K562 (cell line): Measurements from ENCODE around the gene ITGA7. TPM values are rescaled to one million over a fixed set of nuclear protein-coding genes. Genes with fewer than 3 reads are reported as not detected.

ENCODE experiments used
- ATAC-seq: fragments of 200-7000 bp; cut with Tn5 transposase; 3 replicates; pipeline ENCODE4 v1.9.1; 2020; ENCODE audit warnings: moderate library complexity
- BruUV-seq: library from RNA; stranded (reverse); fragments of 400-500 nt; replicated peaks from 2 replicates; lab custom pipeline; 2021; lab: Mats Ljungman, UMichigan
- CTCF ChIA-PET: fragments of 300-600 bp; formaldehyde crosslinking; extraction: SDS; loops from one replicate; lab custom pipeline; 2021; ENCODE audit warnings: low intra/inter-chr PET ratio; lab: Yijun Ruan, JAX
- POLR2A ChIA-PET: fragments of 300-600, 350-650 bp; sonication (Branson Sonifier 250); formaldehyde crosslinking; extraction: SDS; loops from one replicate; lab custom pipeline; 2021; ENCODE audit warnings: antibody characterized with exemption, inconsistent platforms; lab: Yijun Ruan, JAX
- DNase-seq, 4 experiments: peaks; one replicate each; pipeline versions ENCODE4 v3.0.0 to v3.0.0-alpha.2; 2011 to 2018; ENCODE audit warnings: low spot score in 3 of 4, mixed read lengths in 3 of 4; ENCODE audit errors: extremely low read depth in 1 of 4
- FAIRE-seq: peaks from 2 replicates; lab custom pipeline; 2011; peaks lifted over from hg19 to GRCh38; lab: Jason Lieb, UNC
- H2AFZ ChIP-seq: 2 replicates; pipeline ENCODE4 v1.6.0; 2011; ENCODE audit warnings: low read depth, low read length, control low read depth, inconsistent platforms
- H3K27ac ChIP-seq: fragments of 200-600 bp; 3 replicates; pipeline ENCODE4 v1.8.0; 2011; ENCODE audit warnings: low read depth, mild to moderate bottlenecking, control low read depth, inconsistent platforms, low read length, moderate library complexity, mixed read lengths; ENCODE audit errors: extremely low read depth
- H3K27me3 ChIP-seq, 2 experiments: fragments of 300-600 bp in 1 of 2; 2 replicates in 1 of 2; 3 replicates in 1 of 2; pipeline versions ENCODE4 v1.6.0 to v1.8.0; 2011; ENCODE audit warnings: inconsistent platforms in 2 of 2, low read length in 2 of 2, mild to moderate bottlenecking in 1 of 2, mixed read lengths in 1 of 2, moderate library complexity in 1 of 2; ENCODE audit not compliant: control insufficient read depth in 2 of 2, insufficient read depth in 2 of 2
- H3K36me3 ChIP-seq: fragments of 300-600 bp; 3 replicates; pipeline ENCODE4 v1.8.0; 2011; ENCODE audit warnings: mild to moderate bottlenecking, low read length, inconsistent platforms; ENCODE audit not compliant: control insufficient read depth, insufficient read depth
- H3K4me1 ChIP-seq, 2 experiments: fragments of 200-600 bp in 1 of 2; replicated peaks in 1 of 2; 2 replicates in 1 of 2; 3 replicates in 1 of 2; pipeline versions ENCODE4 v1.5.1 to v1.8.0; 2011; ENCODE audit warnings: inconsistent platforms in 2 of 2, low read length in 2 of 2, mild to moderate bottlenecking in 1 of 2, mixed read lengths in 1 of 2, moderate library complexity in 1 of 2; ENCODE audit not compliant: control insufficient read depth in 2 of 2, insufficient read depth in 2 of 2
- H3K4me2 ChIP-seq: 2 replicates; pipeline ENCODE4 v1.6.1; 2011; ENCODE audit warnings: low read length, control low read depth, inconsistent platforms, mixed read lengths; ENCODE audit not compliant: insufficient read depth
- H3K4me3 ChIP-seq: fragments of 200-600 bp; sonication (generic), shearing (Covaris generic); 2 replicates; pipeline ENCODE4 v1.5.1; 2016; ENCODE audit warnings: control low read depth, inconsistent platforms
- H3K79me2 ChIP-seq: fragments of 200-600 bp; 3 replicates; pipeline ENCODE4 v1.8.0; 2011; ENCODE audit warnings: low read length, inconsistent platforms; ENCODE audit not compliant: control insufficient read depth, insufficient read depth
- H3K9ac ChIP-seq, 2 experiments: 2 replicates each; pipeline versions ENCODE4 v1.6.0 to v1.6.1; 2011; ENCODE audit warnings: low read depth in 2 of 2, low read length in 2 of 2, control low read depth in 1 of 2, inconsistent platforms in 1 of 2, mild to moderate bottlenecking in 1 of 2, mixed read lengths in 1 of 2; ENCODE audit not compliant: insufficient read depth in 1 of 2
- H3K9me1 ChIP-seq: one replicate; pipeline ENCODE4 v1.6.0; 2011; ENCODE audit warnings: inconsistent platforms, mild to moderate bottlenecking, low read length, moderate library complexity; ENCODE audit not compliant: control insufficient read depth, insufficient read depth
- H3K9me3 ChIP-seq: replicated peaks from 2 replicates; pipeline ENCODE4 v1.5.1; 2011; ENCODE audit warnings: low read depth, low read length, inconsistent platforms; ENCODE audit not compliant: control insufficient read depth, insufficient read depth
- H4K20me1 ChIP-seq: replicated peaks from 2 replicates; pipeline ENCODE4 v1.6.1; 2011; ENCODE audit warnings: low read length, inconsistent platforms, mixed read lengths; ENCODE audit not compliant: control insufficient read depth, insufficient read depth
- ATF2 ChIP-seq: sonication (generic); formaldehyde crosslinking; IDR thresholded peaks from 2 replicates; pipeline ENCODE4 v1.8.1; 2022; ENCODE audit warnings: missing genetic modification reagents
- ELK1 ChIP-seq: sonication (generic); formaldehyde crosslinking; IDR thresholded peaks from 2 replicates; pipeline ENCODE4 v1.8.1; 2022; ENCODE audit warnings: missing genetic modification reagents
- ETV1 ChIP-seq: fragments of 450-650 bp; conservative IDR thresholded peaks from 2 replicates; pipeline ENCODE4 v1.6.1; 2016; ENCODE audit warnings: missing genetic modification characterization, control low read depth, low read depth, missing compliant biosample characterization
- PCBP1 ChIP-seq: fragments of 200-400 bp; formaldehyde crosslinking; IDR thresholded peaks from 2 replicates; pipeline ENCODE4 v1.6.1; 2018; ENCODE audit warnings: mild to moderate bottlenecking, low read depth, low read length; ENCODE audit not compliant: poor library complexity, severe bottlenecking
- ZBTB43 ChIP-seq: sonication (generic); formaldehyde crosslinking; IDR thresholded peaks from 2 replicates; pipeline ENCODE4 v1.8.0; 2023; ENCODE audit warnings: mild to moderate bottlenecking, missing genetic modification reagents
- ZNF518B ChIP-seq: fragments of 250-450 bp; sonication (Bioruptor Pico); IDR thresholded peaks from 2 replicates; pipeline ENCODE4 v1.5.0; 2021; ENCODE audit warnings: mild to moderate bottlenecking, moderate library complexity
- WGBS: fragments of 100-300 bp; shearing (Covaris generic); methylation state at CpG from one replicate; pipeline ENCODE4 v1.1.6; 2016; ENCODE audit warnings: low coverage, mixed read lengths; ENCODE audit not compliant: insufficient coverage; ENCODE audit errors: missing lambda C conversion rate; 5-methylcytosine and 5-hydroxymethylcytosine counted together
- in situ Hi-C: fragments of 300-500 bp; cut with MboI; formaldehyde crosslinking; loops from 4 replicates; pipeline ENCODE4 v1.15.0; 2018; ENCODE audit warnings: inconsistent platforms, mixed read lengths
- intact Hi-C: fragments of 100-400 bp; cut with micrococcal nuclease; formaldehyde crosslinking; loops from 2 replicates; pipeline ENCODE4 v1.14.2; 2022
- polyA plus RNA-seq, 8 experiments: library from polyadenylated mRNA; depleted of rRNA in 4 of 8; stranded (reverse) in 5 of 8; unstranded in 3 of 8; fragments of >200 nt; fragmentation: Nextera tagmentation in 2 of 8; fragmentation: Illumina TruSeq in 1 of 8; extraction: Ambion mirVana in 2 of 8; extraction: Trizol in 1 of 8; gene quantifications; 2 replicates each; pipeline versions ENCODE4 v1.2.1 to v1.2.3, GENCODE V29; 2011 to 2014; ENCODE audit warnings: inconsistent platforms in 1 of 8, missing spikeins in 1 of 8
- total RNA-seq, 7 experiments: library from RNA; depleted of rRNA in 6 of 7; stranded (reverse); fragments of >200 nt in 6 of 7; fragmentation: Illumina TruSeq in 2 of 7; extraction: Trizol in 2 of 7; gene quantifications; 2 replicates each; pipeline versions ENCODE4 v1.2.1 to v1.2.3, GENCODE V29; 2011 to 2021; ENCODE audit warnings: low replicate concordance in 1 of 7

Gene ITGA7
- total and polyA plus RNA-seq, 9 of the 15 experiments (the other 6 are each of a cell fraction or from before 2014, with no cell fraction given), result 0.11 to 2.3 (median 0.56) TPM; not detected in 1

GRCh38 chr12:55724226-55724939 lies 16.7 kb upstream of the ITGA7 start:
- FAIRE-seq (peak; percentile 89), ATAC-seq (peak; percentile 62), DNase-seq (peak; percentile 51 to 80 (median 62))
- intact Hi-C loops, result loop anchor here (1.0 kb wide), 1 partner anchor 13 kb away; no protein-coding TSS in a partner anchor
- no peak overlapping the region for H2AFZ ChIP-seq
- no peak overlapping the region for H3K4me2 ChIP-seq
- H3K4me1 ChIP-seq, result peaks cover 13 to 41% of the 10 kb centered on the region in 2 experiments; a peak in 4 of 5 replicates
- CTCF ChIA-PET, result interaction anchor here (3.1 kb wide), 1 partner anchor 13 kb away, joined by 20 read pairs; no protein-coding TSS in a partner anchor
- H3K9me3 ChIP-seq, result no peaks in the 10 kb centered on the region
- H3K9ac ChIP-seq, result 0 out of 4 replicates have a peak overlapping the region, but pooled peaks of 1 of the 2 experiments have one; percentile 47
- H4K20me1 ChIP-seq, result peaks cover 22% of the 10 kb centered on the region; the same call in 1 of the 2 replicates
- peaks cover 42% of the 10 kb centered on the region for H3K36me3 ChIP-seq
- no peak overlapping the region for H3K4me3 ChIP-seq
- peaks cover 28% of the 10 kb centered on the region for H3K79me2 ChIP-seq
- 57% methylated on average over 11 of the region's 11 CpGs for WGBS
- in situ Hi-C loops, result no loop called here
- no peaks in the 10 kb centered on the region for H3K27me3 ChIP-seq
- H3K9me1 ChIP-seq, result no peaks in the 10 kb centered on the region
- POLR2A ChIA-PET, result interaction anchor here (0.8 to 1.5 kb wide), 5 partner anchors 9 to 74 kb away, joined by 3 to 12 read pairs (median 4); partner anchors contain the start of gene BLOC1S1
- BruUV-seq, result no TSS peak
- no peak overlapping the region for H3K27ac ChIP-seq
- no peak for TF ChIP-seq ATF2 (CRISPR knock-in tag)
- no peak for TF ChIP-seq ELK1 (CRISPR knock-in tag)
- no peak for TF ChIP-seq ETV1 (tag)
- no peak for TF ChIP-seq ZNF518B (CRISPR knock-in tag)
- TF ChIP-seq ZBTB43 (CRISPR knock-in tag), result no peak
- TF ChIP-seq PCBP1, result no peak
